ENCODE measurements around the gene MKNK2. TPM values are rescaled to one million over a fixed set of nuclear protein-coding genes. Genes with fewer than 3 reads are reported as not detected.
A peak's percentile ranks its signal among the peaks of the same experiment; 100 is the strongest.

MKNK2 gene
- total RNA-seq, result 115 and 123 TPM in 2 replicates
- long read RNA-seq, partial matches to known transcripts, result 0 of 1 reads
- long read RNA-seq, other reads (novel, unspliced or antisense), result 1 of 1 reads

- H3K4me3 Mint-ChIP-seq, result peak within 1 kb of the TSS; percentile 89
- no peak within 1 kb of the TSS for H3K27ac Mint-ChIP-seq (ENCODE audit: unreplicated experiment)
- no peaks in the 10 kb centered on the region for H3K9me3 Mint-ChIP-seq
- H3K4me1 Mint-ChIP-seq, result peaks cover 10% of the 10 kb centered on the region
- H3K27me3 Mint-ChIP-seq (ENCODE audit: low read depth), result no peaks in the 10 kb centered on the region
- TF ChIP-seq CTCF (conservative IDR thresholded peaks at IDR 0.05), result peak; percentile 61
- peak; percentile 98 for DNase-seq (ENCODE audit: low read depth, low spot score)
- no peaks in the 10 kb centered on the region for H3K36me3 Mint-ChIP-seq (ENCODE audit: low read depth)
These were observed at the start of gene MKNK2 for GRCh38 chr19:2050991-2051772. TSS of gene MKNK2 (minus strand) at chr19:2051244. CDS start at chr19:2050851, 393 bp downstream.

GRCh38 chr19:2100719-2101061 is 49.6 kb upstream of the MKNK2 start:
- H3K36me3 Mint-ChIP-seq (ENCODE audit: low read depth), result peaks cover 25% of the 10 kb centered on the region
- H3K9me3 Mint-ChIP-seq, result no peaks in the 10 kb centered on the region

GRCh38 chr19:2099937-2100718 is 49.1 kb upstream of the MKNK2 start:
- no peak for DNase-seq (ENCODE audit: low read depth, low spot score)
- Mint-ChIP-seq H3K36me3 (ENCODE audit: low read depth) (peaks cover 19% of the 10 kb centered on the region), H3K4me1 (peaks cover 4% of the 10 kb centered on the region), H3K9me3 (no peaks in the 10 kb centered on the region), H3K27me3 (ENCODE audit: low read depth) (peaks cover 2% of the 10 kb centered on the region), H3K4me3 (no peak overlapping the region), H3K27ac (ENCODE audit: unreplicated experiment) (no peak overlapping the region)
- no peak for TF ChIP-seq CTCF (conservative IDR thresholded peaks at IDR 0.05)

More at GRCh38 chr19:2100719-2101061, 49.6 kb upstream of the MKNK2 start:
- H3K4me1 Mint-ChIP-seq, result peaks cover 4% of the 10 kb centered on the region
- H3K4me3 Mint-ChIP-seq, result no peak overlapping the region
- H3K27me3 Mint-ChIP-seq (ENCODE audit: low read depth), result peaks cover 2% of the 10 kb centered on the region
- no peak overlapping the region for H3K27ac Mint-ChIP-seq (ENCODE audit: unreplicated experiment)
- DNase-seq (ENCODE audit: low read depth, low spot score), result no peak
- TF ChIP-seq CTCF (conservative IDR thresholded peaks at IDR 0.05), result no peak

- Mint-ChIP-seq H3K27ac (ENCODE audit: unreplicated experiment) (no peak overlapping the region), H3K36me3 (ENCODE audit: low read depth) (peaks cover 12% of the 10 kb centered on the region), H3K9me3 (no peaks in the 10 kb centered on the region), H3K4me3 (no peak overlapping the region), H3K27me3 (ENCODE audit: low read depth) (peaks cover 4% of the 10 kb centered on the region), H3K4me1 (peaks cover 15% of the 10 kb centered on the region)
- TF ChIP-seq CTCF (conservative IDR thresholded peaks at IDR 0.05), result no peak
- DNase-seq (ENCODE audit: low read depth, low spot score), result no peak
These were observed 48.0 kb upstream of the MKNK2 start for GRCh38 chr19:2099054-2099501.

- H3K4me1 Mint-ChIP-seq, result peaks cover 16% of the 10 kb centered on the region
- H3K27ac Mint-ChIP-seq (ENCODE audit: unreplicated experiment), result no peak overlapping the region
- peaks cover 7% of the 10 kb centered on the region for H3K36me3 Mint-ChIP-seq (ENCODE audit: low read depth)
- no peaks in the 10 kb centered on the region for H3K9me3 Mint-ChIP-seq
- peaks cover 4% of the 10 kb centered on the region for H3K27me3 Mint-ChIP-seq (ENCODE audit: low read depth)
- TF ChIP-seq CTCF (conservative IDR thresholded peaks at IDR 0.05), result no peak
- H3K4me3 Mint-ChIP-seq, result peak overlapping the region; percentile 44
- DNase-seq (ENCODE audit: low read depth, low spot score), result no peak
These were observed 46.9 kb upstream of the MKNK2 start for GRCh38 chr19:2097886-2098327.

Data from neural crest cell (in vitro differentiated cells).